H9 (cell line): ENCODE measurements around the gene MIA3. TPM values are rescaled to one million over a fixed set of nuclear protein-coding genes. Genes with fewer than 3 reads are reported as not detected.

Experiments
- DNase-seq: peaks from one replicate; pipeline ENCODE4 v3.0.0-alpha.2; 2017
- H2AFZ ChIP-seq: one replicate; pipeline ENCODE4 v1.6.1; 2013; ENCODE audit warnings: mild to moderate bottlenecking, low read length, control low read depth, moderate library complexity
- H2AK5ac ChIP-seq: 2 replicates; pipeline ENCODE4 v1.6.1; 2013; ENCODE audit warnings: low read length, control low read depth, mixed read lengths; ENCODE audit not compliant: insufficient read length
- H2BK120ac ChIP-seq: one replicate; pipeline ENCODE4 v1.6.1; 2013; ENCODE audit warnings: low read depth, mild to moderate bottlenecking, low read length, control low read depth, inconsistent platforms; ENCODE audit not compliant: poor library complexity, severe bottlenecking
- H2BK12ac ChIP-seq: 2 replicates; pipeline ENCODE4 v1.6.1; 2013; ENCODE audit warnings: low read length, control low read depth, mixed read lengths, low read depth; ENCODE audit not compliant: insufficient read length
- H2BK15ac ChIP-seq: 2 replicates; pipeline ENCODE4 v1.6.1; 2013; ENCODE audit warnings: low read depth, low read length, control low read depth
- H2BK20ac ChIP-seq: one replicate; pipeline ENCODE4 v1.6.1; 2013; ENCODE audit warnings: low read depth, mild to moderate bottlenecking, low read length, control low read depth, inconsistent platforms; ENCODE audit not compliant: poor library complexity, severe bottlenecking
- H2BK5ac ChIP-seq: 2 replicates; pipeline ENCODE4 v1.6.1; 2013; ENCODE audit warnings: low read length, control low read depth, mixed read lengths; ENCODE audit not compliant: insufficient read length
- H3K14ac ChIP-seq: 2 replicates; pipeline ENCODE4 v1.6.1; 2013; ENCODE audit warnings: low read length, control low read depth; ENCODE audit not compliant: insufficient read depth
- H3K18ac ChIP-seq: 2 replicates; pipeline ENCODE4 v1.6.1; 2013; ENCODE audit warnings: low read depth, mild to moderate bottlenecking, mixed read lengths, low read length, control low read depth; ENCODE audit not compliant: insufficient read length
- H3K23ac ChIP-seq: 2 replicates; pipeline ENCODE4 v1.6.1; 2013; ENCODE audit warnings: low read length, control low read depth, mixed read lengths, low read depth; ENCODE audit not compliant: insufficient read length
- H3K23me2 ChIP-seq: 2 replicates; pipeline ENCODE4 v1.6.1; 2013; ENCODE audit warnings: low read depth, mild to moderate bottlenecking, mixed read lengths, low read length, control low read depth; ENCODE audit not compliant: insufficient read length, poor library complexity, severe bottlenecking
- H3K27ac ChIP-seq: 2 replicates; pipeline ENCODE4 v1.5.1; 2013; ENCODE audit warnings: low read length, control low read depth, mixed read lengths, low read depth; ENCODE audit not compliant: insufficient read length
- H3K27me3 ChIP-seq: 2 replicates; pipeline ENCODE4 v1.6.1; 2013; ENCODE audit warnings: low read length, control low read depth, inconsistent platforms; ENCODE audit not compliant: insufficient read depth
- H3K4ac ChIP-seq: 2 replicates; pipeline ENCODE4 v1.6.1; 2013; ENCODE audit warnings: low read depth, mild to moderate bottlenecking, control low read depth, inconsistent platforms, low read length, moderate library complexity
- H3K4me1 ChIP-seq: 2 replicates; pipeline ENCODE4 v1.6.1; 2013; ENCODE audit warnings: low read length, control low read depth, inconsistent platforms; ENCODE audit not compliant: insufficient read depth
- H3K4me2 ChIP-seq: 2 replicates; pipeline ENCODE4 v1.6.1; 2013; ENCODE audit warnings: low read length, control low read depth, mixed read lengths; ENCODE audit not compliant: insufficient read length, insufficient read depth
- H3K56ac ChIP-seq: 2 replicates; pipeline ENCODE4 v1.6.1; 2013; ENCODE audit warnings: low read depth, mild to moderate bottlenecking, mixed read lengths, low read length, control low read depth; ENCODE audit not compliant: insufficient read length
- H3K79me1 ChIP-seq: 2 replicates; pipeline ENCODE4 v1.6.1; 2013; ENCODE audit warnings: low read depth, mild to moderate bottlenecking, moderate library complexity, low read length, control low read depth, inconsistent platforms; ENCODE audit not compliant: insufficient read depth, poor library complexity, severe bottlenecking
- H3K79me2 ChIP-seq: 2 replicates; pipeline ENCODE4 v1.6.1; 2013; ENCODE audit warnings: low read length, control low read depth, inconsistent platforms; ENCODE audit not compliant: insufficient read depth
- H3K9ac ChIP-seq: 2 replicates; pipeline ENCODE4 v1.6.1; 2013; ENCODE audit warnings: low read length, control low read depth, mixed read lengths; ENCODE audit not compliant: insufficient read length; ENCODE audit errors: extremely low read depth
- H3K9me3 ChIP-seq: one replicate; pipeline ENCODE4 v1.6.1; 2013; ENCODE audit warnings: low read depth, low read length, inconsistent platforms; ENCODE audit not compliant: control insufficient read depth
- H3T11ph ChIP-seq: one replicate; pipeline ENCODE4 v1.6.1; 2013; ENCODE audit warnings: mild to moderate bottlenecking, low read length, control low read depth, inconsistent platforms
- H4K20me1 ChIP-seq: one replicate; pipeline ENCODE4 v1.6.1; 2013; ENCODE audit not compliant: control insufficient read depth, insufficient read length, insufficient read depth
- H4K5ac ChIP-seq: 2 replicates; pipeline ENCODE4 v1.6.1; 2013; ENCODE audit warnings: low read depth, mild to moderate bottlenecking, mixed read lengths, low read length, control low read depth; ENCODE audit not compliant: insufficient read length
- H4K8ac ChIP-seq: replicated peaks from 2 replicates; pipeline ENCODE4 v1.6.1; 2013; ENCODE audit warnings: low read length, control low read depth, mixed read lengths, low read depth; ENCODE audit not compliant: insufficient read length
- H4K91ac ChIP-seq: 2 replicates; pipeline ENCODE4 v1.6.1; 2013; ENCODE audit warnings: low read depth, mild to moderate bottlenecking, moderate library complexity, mixed read lengths, low read length, control low read depth; ENCODE audit not compliant: insufficient read length
- H3K27ac Mint-ChIP-seq, 3 experiments: 2 replicates in 2 of 3; 3 replicates in 1 of 3; pipeline ENCODE4 v1.8.0; 2020 to 2021; ENCODE audit warnings: mixed read lengths in 3 of 3, mild to moderate bottlenecking in 1 of 3, moderate library complexity in 1 of 3
- H3K27me3 Mint-ChIP-seq: 2 replicates; pipeline ENCODE4 v1.8.0; 2021; ENCODE audit warnings: low read depth, mild to moderate bottlenecking, moderate library complexity, mixed read lengths
- H3K36me3 Mint-ChIP-seq, 3 experiments: 2 replicates in 2 of 3; 3 replicates in 1 of 3; pipeline ENCODE4 v1.8.0; 2020 to 2021; ENCODE audit warnings: low read depth in 3 of 3, mixed read lengths in 3 of 3; ENCODE audit not compliant: insufficient read depth in 1 of 3
- H3K4me1 Mint-ChIP-seq, 2 experiments: 2 replicates each; pipeline ENCODE4 v1.8.0; 2020; ENCODE audit warnings: mixed read lengths in 2 of 2
- H3K4me3 Mint-ChIP-seq, 2 experiments: 2 replicates in 1 of 2; 3 replicates in 1 of 2; pipeline ENCODE4 v1.8.0; 2020 to 2021; ENCODE audit warnings: mild to moderate bottlenecking in 2 of 2, mixed read lengths in 2 of 2, moderate library complexity in 1 of 2
- H3K9me3 Mint-ChIP-seq, 2 experiments: 2 replicates in 1 of 2; 3 replicates in 1 of 2; pipeline ENCODE4 v1.8.0; 2020; ENCODE audit warnings: mild to moderate bottlenecking in 2 of 2, mixed read lengths in 2 of 2, moderate library complexity in 1 of 2
- CTCF ChIP-seq: fragments of 200-600 bp; sonication (generic); conservative IDR thresholded peaks from 3 replicates; pipeline ENCODE4 v1.8.0; 2021; ENCODE audit warnings: antibody characterized with exemption, mild to moderate bottlenecking
- WGBS: extraction: QIAGEN DNeasy Blood & Tissue Kit; methylation state at CpG from one replicate; pipeline ENCODE4 v1.1.7; 2013; ENCODE audit warnings: missing lambda C conversion rate, low lambda C conversion rate, mixed read lengths; ENCODE audit not compliant: insufficient read length; ENCODE audit errors: extremely low coverage; 5-methylcytosine and 5-hydroxymethylcytosine counted together
- total RNA-seq: library from RNA; stranded (reverse); gene quantifications from 2 replicates; pipeline ENCODE4 v1.2.1, GENCODE V29; 2021

MIA3 gene
- total RNA-seq, 1 experiment from 2014 or later = 55.5 TPM

GRCh38 chr1:222600281-222600680 lies 17.6 kb upstream of the MIA3 start:
- no peaks in the 10 kb centered on the region for H3K79me1 ChIP-seq
- Mint-ChIP-seq H3K4me3 (no peak overlapping the region), H3K27ac (no peak overlapping the region), H3K9me3 (no peaks in the 10 kb centered on the region), H3K4me1 (no peaks in the 10 kb centered on the region), H3K36me3 (no peaks in the 10 kb centered on the region), H3K27me3 (peaks cover 15% of the 10 kb centered on the region)
- no peak overlapping the region for H4K91ac ChIP-seq
- no peak overlapping the region for H3T11ph ChIP-seq
- no peaks in the 10 kb centered on the region for H3K27me3 ChIP-seq
- no peak overlapping the region for H2BK5ac ChIP-seq
- H3K79me2 ChIP-seq = no peaks in the 10 kb centered on the region
- H2BK12ac ChIP-seq = no peak overlapping the region
- H3K23me2 ChIP-seq = no peaks in the 10 kb centered on the region
- H3K9ac ChIP-seq = no peak overlapping the region
- H3K23ac ChIP-seq = no peak overlapping the region
- no CpG with 5 or more reads among the region's 1 CpG for WGBS
- H2AFZ ChIP-seq = no peak overlapping the region
- no peak overlapping the region for H3K27ac ChIP-seq
- H3K4me2 ChIP-seq = no peak overlapping the region
- no peaks in the 10 kb centered on the region for H3K4me1 ChIP-seq
- no peak overlapping the region for H2AK5ac ChIP-seq
- no peak for TF ChIP-seq CTCF
- H4K5ac ChIP-seq = no peak overlapping the region
- no peak for DNase-seq
- no peak overlapping the region for H2BK120ac ChIP-seq
- H3K9me3 ChIP-seq = no peaks in the 10 kb centered on the region
- H3K14ac ChIP-seq = no peak overlapping the region
- no peak overlapping the region for H2BK20ac ChIP-seq
- no peaks in the 10 kb centered on the region for H4K20me1 ChIP-seq
- H2BK15ac ChIP-seq = no peak overlapping the region
- H4K8ac ChIP-seq = no peak overlapping the region
- no peak overlapping the region for H3K18ac ChIP-seq
- no peak overlapping the region for H3K56ac ChIP-seq
- H3K4ac ChIP-seq = no peak overlapping the region
